Upper lobe of left lung (tissue), 6 donors: Measurements from ENCODE around the gene MCF2L2. TPM values are rescaled to one million over a fixed set of nuclear protein-coding genes. Genes with fewer than 3 reads are reported as not detected.

Source experiments
- ATAC-seq, 2 donors: fragments of 200-7000 bp; cut with Tn5 transposase; one replicate each; pipeline ENCODE4 v1.9.1; 2022; ENCODE audit warnings: mild to moderate bottlenecking in 2 of 2, moderate library complexity in 2 of 2; ENCODE audit not compliant: low FRiP score in 2 of 2
- DNase-seq, 2 donors: peaks; one replicate each; pipeline ENCODE4 v3.0.0-alpha.2; 2019 to 2020
- H3K27ac ChIP-seq, 4 donors: fragments of 200-600 bp; sonication (generic); one replicate each; pipeline ENCODE4 v1.5.1; 2016 to 2019
- H3K27me3 ChIP-seq, 4 donors: fragments of 200-600 bp; sonication (generic); one replicate each; pipeline ENCODE4 v1.5.1; 2017 to 2019
- H3K36me3 ChIP-seq, 4 donors: fragments of 200-600 bp; sonication (generic); one replicate each; pipeline ENCODE4 v1.5.1; 2016 to 2019
- H3K4me1 ChIP-seq, 4 donors: fragments of 200-600 bp; sonication (generic); one replicate each; pipeline ENCODE4 v1.5.1; 2018 to 2019
- H3K4me3 ChIP-seq, 4 donors: fragments of 200-600 bp; sonication (generic); one replicate each; pipeline ENCODE4 v1.5.1; 2017 to 2019; ENCODE audit warnings: mild to moderate bottlenecking in 2 of 4, moderate library complexity in 1 of 4
- H3K9me3 ChIP-seq, 4 donors: fragments of 200-600 bp; sonication (generic); one replicate each; pipeline ENCODE4 v1.5.1; 2018 to 2019
- CTCF ChIP-seq, 6 experiments: fragments of 450-650 bp in 4 of 6; fragments of 200-600 bp in 2 of 6; sonication (generic) in 2 of 6; IDR thresholded peaks; one replicate each; pipeline ENCODE4 v1.5.1; 2016 to 2019; ENCODE audit warnings: antibody characterized with exemption in 6 of 6
- EP300 ChIP-seq, 4 donors: sonication (generic); formaldehyde crosslinking; IDR thresholded peaks; one replicate each; pipeline ENCODE4 v1.5.1; 2017; ENCODE audit warnings: antibody characterized with exemption in 4 of 4, control low read depth in 2 of 4
- POLR2A ChIP-seq, 4 donors: fragments of 450-650 bp; IDR thresholded peaks; one replicate each; pipeline ENCODE4 v1.5.1; 2016 to 2017; ENCODE audit warnings: antibody characterized with exemption in 4 of 4, mild to moderate bottlenecking in 2 of 4
- POLR2AphosphoS5 ChIP-seq, 2 donors: sonication (generic); formaldehyde crosslinking; IDR thresholded peaks; one replicate each; pipeline ENCODE4 v1.5.1; 2017; ENCODE audit warnings: antibody characterized with exemption in 2 of 2
- WGBS, 2 donors: methylation state at CpG; one replicate each; pipeline ENCODE4 v1.1.5; 2017 to 2018; 5-methylcytosine and 5-hydroxymethylcytosine counted together
- total RNA-seq, 6 donors: library from RNA; depleted of rRNA in 4 of 6; stranded (reverse); fragments of >200 nt in 4 of 6; gene quantifications; one replicate each; pipeline versions ENCODE4 v1.1.0 to v1.2.1, GENCODE V29; 2016 to 2021
- donor health status: DM: no; HTN: no; CAD: no; lungs with moderate emphysema.
- donor health status: DM: no; HTN: yes; CAD: no; lungs with severe emphysema.

Gene MCF2L2
- total RNA-seq, 6 donors from 2014 or later, result 0.22 to 2.0 (median 1.2) TPM

- TF ChIP-seq CTCF (IDR thresholded peaks at IDR 0.05) (no peak), EP300 (IDR thresholded peaks at IDR 0.05) (no peak), POLR2AphosphoS5 (IDR thresholded peaks at IDR 0.05) (no peak), POLR2A (IDR thresholded peaks at IDR 0.05) (no peak)
- H3K4me3 ChIP-seq, result no peak overlapping the region
- H3K4me1 ChIP-seq, result no peaks in the 10 kb centered on the region
- DNase-seq (no peak), ATAC-seq (no peak)
- no peaks in the 10 kb centered on the region for H3K27me3 ChIP-seq
- H3K27ac ChIP-seq, result no peak overlapping the region
- H3K9me3 ChIP-seq, result no peaks in the 10 kb centered on the region
- WGBS, 2 donors, result 59 to 65% methylated on average over 13 of the region's 13 CpGs
- H3K36me3 ChIP-seq, result no peaks in the 10 kb centered on the region
Observed at GRCh38 chr3:183400352-183400751, 28.1 kb downstream of the MCF2L2 start.

- H3K4me3 ChIP-seq, result no peak overlapping the region
- no peaks in the 10 kb centered on the region for H3K9me3 ChIP-seq
- H3K27ac ChIP-seq, result no peak overlapping the region
- no peak for ATAC-seq
- no peaks in the 10 kb centered on the region for H3K36me3 ChIP-seq
- no peaks in the 10 kb centered on the region for H3K4me1 ChIP-seq
- DNase-seq, result no peak
- no peaks in the 10 kb centered on the region for H3K27me3 ChIP-seq
- WGBS, 2 donors, result 89 to 91% methylated on average over 5 of the region's 5 CpGs
- no peak for TF ChIP-seq POLR2A (IDR thresholded peaks at IDR 0.05)
- no peak for TF ChIP-seq EP300 (IDR thresholded peaks at IDR 0.05)
- TF ChIP-seq POLR2AphosphoS5 (IDR thresholded peaks at IDR 0.05), result no peak
- no peak for TF ChIP-seq CTCF (IDR thresholded peaks at IDR 0.05)
Observed at GRCh38 chr3:183396662-183397391, 31.6 kb downstream of the MCF2L2 start.

GRCh38 chr3:183394150-183394549 lies 34.3 kb downstream of the MCF2L2 start:
- 75 to 78% methylated on average over 6 of the region's 6 CpGs for WGBS, 2 donors
- ATAC-seq (no peak), DNase-seq (no peak)
- Histone ChIP-seq H3K27me3 (no peaks in the 10 kb centered on the region), H3K36me3 (no peaks in the 10 kb centered on the region), H3K4me1 (no peaks in the 10 kb centered on the region), H3K9me3 (no peaks in the 10 kb centered on the region), H3K4me3 (no peak overlapping the region), H3K27ac (no peak overlapping the region)
- no peak for TF ChIP-seq POLR2AphosphoS5 (IDR thresholded peaks at IDR 0.05)
- TF ChIP-seq CTCF (IDR thresholded peaks at IDR 0.05), result no peak
- TF ChIP-seq EP300 (IDR thresholded peaks at IDR 0.05), result no peak
- TF ChIP-seq POLR2A (IDR thresholded peaks at IDR 0.05), result no peak

- Histone ChIP-seq H3K36me3 (no peaks in the 10 kb centered on the region), H3K27ac (no peak overlapping the region), H3K4me3 (no peak overlapping the region), H3K27me3 (no peaks in the 10 kb centered on the region), H3K9me3 (no peaks in the 10 kb centered on the region), H3K4me1 (no peaks in the 10 kb centered on the region)
- WGBS, 2 donors, result 66 to 77% methylated on average over 4 of the region's 4 CpGs
- TF ChIP-seq POLR2A (IDR thresholded peaks at IDR 0.05), result no peak
- TF ChIP-seq CTCF (IDR thresholded peaks at IDR 0.05), result no peak
- TF ChIP-seq POLR2AphosphoS5 (IDR thresholded peaks at IDR 0.05), result no peak
- TF ChIP-seq EP300 (IDR thresholded peaks at IDR 0.05), result no peak
- no peak for ATAC-seq
- no peak for DNase-seq
Observed at GRCh38 chr3:183393625-183394024, 34.8 kb downstream of the MCF2L2 start.
